Activated gamma-delta T cell treated with anti-CD3 and anti-CD28 coated beads, Interleukin-2, amount 50 U/mL, for 16 hours (primary cell): ENCODE data around the gene ATAT1.

ENCODE experiments used
- DNase-seq: peaks from one replicate; pipeline ENCODE4 v3.0.0-alpha.2; 2020; ENCODE audit warnings: low read depth

The ATAT1 gene

GRCh38 chr6:30684386-30685156 lies 57.9 kb downstream of the ATAT1 start:
- DNase-seq = no peak

GRCh38 chr6:30685157-30686008 lies 58.7 kb downstream of the ATAT1 start:
- no peak for DNase-seq

- DNase-seq = peak; percentile 76
These were observed 59.6 kb downstream of the ATAT1 start, which contains the start of gene PPP1R18 for GRCh38 chr6:30686009-30686907. TSS of gene PPP1R18 (minus strand) at chr6:30686645. CDS start at chr6:30686018, 627 bp downstream.

- DNase-seq = peak; percentile 49
These were observed 60.4 kb downstream of the ATAT1 start for GRCh38 chr6:30686908-30687658.

- no peak for DNase-seq
These were observed 61.2 kb downstream of the ATAT1 start for GRCh38 chr6:30687659-30688431.

GRCh38 chr6:30688569-30688968 lies 61.9 kb downstream of the ATAT1 start:
- DNase-seq = no peak

GRCh38 chr6:30689022-30689865 lies 62.6 kb downstream of the ATAT1 start:
- DNase-seq = no peak

- no peak for DNase-seq
These were observed 63.3 kb downstream of the ATAT1 start for GRCh38 chr6:30689985-30690384.

GRCh38 chr6:30690403-30691207 lies 63.9 kb downstream of the ATAT1 start, which contains the start of gene NRM:
TSS of gene NRM (minus strand) at chr6:30690984. CDS start at chr6:30690974, 10 bp downstream.
- peak; percentile 30 for DNase-seq

- DNase-seq = no peak
These were observed 64.7 kb downstream of the ATAT1 start for GRCh38 chr6:30691208-30691847.
